B cell (primary cell): ENCODE data around the gene TBRG1.

ENCODE experiments used
- CTCF ChIP-seq: fragments of 200-600 bp; IDR thresholded peaks from one replicate; pipeline ENCODE4 v1.8.0; 2022; ENCODE audit warnings: antibody characterized with exemption, mild to moderate bottlenecking
- EZH2 ChIP-seq: IDR thresholded peaks from 2 replicates; pipeline ENCODE4 v1.6.1; 2012; ENCODE audit warnings: borderline replicate concordance, low read depth, mild to moderate bottlenecking, moderate library complexity, low read length; ENCODE audit not compliant: insufficient read depth, poor library complexity, severe bottlenecking

GRCh38 chr11:124583781-124584180, 38.9 kb upstream of the TBRG1 start:
- TF ChIP-seq CTCF (no peak), EZH2 (no peak)
